HepG2 (cell line): ENCODE results near the gene ZNF771. TPM values are rescaled to one million over a fixed set of nuclear protein-coding genes. Genes with fewer than 3 reads are reported as not detected.
A peak's percentile ranks its signal among the peaks of the same experiment; 100 is the strongest.

Experiments used
- AHDC1 ChIP-seq: sonication (generic); formaldehyde crosslinking; IDR thresholded peaks from 2 replicates; pipeline ENCODE4 v1.5.1; 2020; ENCODE audit warnings: mild to moderate bottlenecking, missing genetic modification reagents, borderline replicate concordance
- CHCHD3 ChIP-seq: sonication (generic); formaldehyde crosslinking; IDR thresholded peaks from 2 replicates; pipeline ENCODE4 v1.8.0; 2022; ENCODE audit warnings: mild to moderate bottlenecking, missing genetic modification reagents, moderate library complexity
- CHD4 ChIP-seq: fragments of 200-600 bp; sonication (generic); IDR thresholded peaks from 2 replicates; pipeline ENCODE4 v1.7.0; 2017; ENCODE audit warnings: mild to moderate bottlenecking, low read length, borderline replicate concordance
- ELF4 ChIP-seq: sonication (generic); formaldehyde crosslinking; IDR thresholded peaks from 2 replicates; pipeline ENCODE4 v1.5.0; 2020; ENCODE audit warnings: missing genetic modification reagents, mild to moderate bottlenecking, moderate library complexity, borderline replicate concordance
- HOXA3 ChIP-seq: sonication (generic); formaldehyde crosslinking; IDR thresholded peaks from 2 replicates; pipeline ENCODE4 v1.5.0; 2020; ENCODE audit warnings: missing genetic modification reagents
- KMT2A ChIP-seq: sonication (generic); formaldehyde crosslinking; IDR thresholded peaks from 2 replicates; pipeline ENCODE4 v1.4.0; 2020; ENCODE audit warnings: missing genetic modification reagents
- POGZ ChIP-seq: sonication (generic); formaldehyde crosslinking; IDR thresholded peaks from 2 replicates; pipeline ENCODE4 v1.4.0; 2020; ENCODE audit warnings: mild to moderate bottlenecking, missing genetic modification reagents
- RAD51 ChIP-seq: fragments of 450-650 bp; IDR thresholded peaks from 2 replicates; pipeline ENCODE4 v1.6.1; 2016; ENCODE audit warnings: borderline replicate concordance
- RBFOX2 ChIP-seq: fragments of 200-400 bp; formaldehyde crosslinking; IDR thresholded peaks from 2 replicates; pipeline ENCODE4 v1.6.1; 2017; ENCODE audit warnings: low read depth, mild to moderate bottlenecking, low read length
- ZBTB39 ChIP-seq: sonication (generic); formaldehyde crosslinking; IDR thresholded peaks from 2 replicates; pipeline ENCODE4 v1.5.0; 2020; ENCODE audit warnings: missing genetic modification reagents
- ZNF17 ChIP-seq: sonication (generic); formaldehyde crosslinking; IDR thresholded peaks from 2 replicates; pipeline ENCODE4 v1.5.0; 2020; ENCODE audit warnings: mild to moderate bottlenecking, missing genetic modification reagents
- polyA plus RNA-seq, 8 experiments: library from polyadenylated mRNA; depleted of rRNA in 3 of 8; stranded (reverse) in 7 of 8; unstranded in 1 of 8; fragments of >200 nt; fragmentation: Illumina TruSeq in 4 of 8; extraction: Trizol in 4 of 8; gene quantifications; 2 replicates each; pipeline versions ENCODE4 v1.2.1 to v1.2.3, GENCODE V29; 2011 to 2016; ENCODE audit warnings: low read depth in 4 of 8, missing spikeins in 1 of 8, mixed read lengths in 1 of 8; ENCODE audit not compliant: insufficient read depth in 1 of 8
- total RNA-seq, 5 experiments: library from RNA; depleted of rRNA; stranded (reverse); fragments of >200 nt; fragmentation: Illumina TruSeq; extraction: Trizol; gene quantifications; 2 replicates each; pipeline ENCODE4 v1.2.3, GENCODE V29; 2016; ENCODE audit warnings: low read depth in 1 of 5
- TF ChIP-seq, protein P1 (sequence below): sonication (generic); formaldehyde crosslinking; IDR thresholded peaks from 2 replicates; pipeline ENCODE4 v1.4.0; 2020; ENCODE audit warnings: missing genetic modification reagents
- TF ChIP-seq, protein P2 (sequence below): sonication (generic); formaldehyde crosslinking; IDR thresholded peaks from 2 replicates; pipeline ENCODE4 v1.4.0; 2020; ENCODE audit warnings: missing genetic modification reagents, borderline replicate concordance
- TF ChIP-seq, protein P3 (sequence below): sonication (generic); formaldehyde crosslinking; IDR thresholded peaks from 2 replicates; pipeline ENCODE4 v1.9.0; 2021; ENCODE audit warnings: missing genetic modification reagents, borderline replicate concordance

The ZNF771 gene
- total and polyA plus RNA-seq, 2 of the 13 experiments (the other 11 are each of a cell fraction or from before 2014, with no cell fraction given), result 5.0 to 11.8 TPM

DNA sequence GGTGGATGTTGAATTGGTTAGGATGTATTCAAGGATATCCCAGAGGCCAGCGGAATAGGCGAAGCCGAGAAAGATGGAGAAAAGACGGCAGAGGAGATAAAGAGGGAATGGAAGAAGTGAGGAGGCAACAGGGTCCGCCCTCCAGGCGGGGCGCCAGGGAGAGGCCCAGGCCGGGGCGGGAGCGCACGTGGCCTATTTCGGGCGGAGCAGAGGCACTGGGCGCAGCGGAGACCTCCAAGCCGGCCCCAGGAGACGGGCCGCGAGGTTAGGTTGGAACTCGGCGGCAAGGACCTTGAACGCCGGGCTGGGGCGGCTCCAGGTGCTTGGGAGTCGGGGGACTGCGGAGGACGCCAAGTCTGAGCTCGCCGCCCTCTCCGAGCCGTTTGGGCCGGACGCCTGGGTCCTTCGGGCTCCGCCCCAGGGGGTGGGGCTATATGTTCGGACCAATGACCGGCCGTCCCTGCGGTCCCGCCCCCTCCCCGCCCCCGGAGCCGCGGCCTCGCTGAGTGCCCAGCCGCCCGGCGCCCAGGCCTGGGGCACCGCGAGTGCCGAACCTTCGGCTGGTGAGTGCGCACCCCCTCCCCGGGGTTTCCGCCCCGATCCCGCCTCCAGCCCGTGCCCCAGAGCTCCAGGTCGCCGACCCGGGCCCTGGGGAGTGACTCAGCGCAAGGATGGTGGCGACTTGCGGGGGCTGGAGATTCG is at the start of gene ZNF771 (continued):
- TF ChIP-seq, protein P1, sequence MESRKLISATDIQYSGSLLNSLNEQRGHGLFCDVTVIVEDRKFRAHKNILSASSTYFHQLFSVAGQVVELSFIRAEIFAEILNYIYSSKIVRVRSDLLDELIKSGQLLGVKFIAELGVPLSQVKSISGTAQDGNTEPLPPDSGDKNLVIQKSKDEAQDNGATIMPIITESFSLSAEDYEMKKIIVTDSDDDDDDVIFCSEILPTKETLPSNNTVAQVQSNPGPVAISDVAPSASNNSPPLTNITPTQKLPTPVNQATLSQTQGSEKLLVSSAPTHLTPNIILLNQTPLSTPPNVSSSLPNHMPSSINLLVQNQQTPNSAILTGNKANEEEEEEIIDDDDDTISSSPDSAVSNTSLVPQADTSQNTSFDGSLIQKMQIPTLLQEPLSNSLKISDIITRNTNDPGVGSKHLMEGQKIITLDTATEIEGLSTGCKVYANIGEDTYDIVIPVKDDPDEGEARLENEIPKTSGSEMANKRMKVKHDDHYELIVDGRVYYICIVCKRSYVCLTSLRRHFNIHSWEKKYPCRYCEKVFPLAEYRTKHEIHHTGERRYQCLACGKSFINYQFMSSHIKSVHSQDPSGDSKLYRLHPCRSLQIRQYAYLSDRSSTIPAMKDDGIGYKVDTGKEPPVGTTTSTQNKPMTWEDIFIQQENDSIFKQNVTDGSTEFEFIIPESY, result peak; percentile 7; the same call in 1 of the 2 replicates
- TF ChIP-seq RBFOX2 (peak; percentile 97), KMT2A (0 out of 2 replicates have a peak, but pooled peaks have one; percentile 43), RAD51 (0 out of 2 replicates have a peak, but pooled peaks have one; percentile 24), POGZ (CRISPR knock-in tag) (peak; percentile 81), ELF4 (0 out of 2 replicates have a peak, but pooled peaks have one; percentile 70), HOXA3 (peak; percentile 68), CHCHD3 (no peak), ZNF17 (CRISPR knock-in tag) (no peak), AHDC1 (CRISPR knock-in tag) (no peak; the same call in 1 of the 2 replicates), CHD4 (no peak), ZBTB39 (peak; percentile 95)
- TF ChIP-seq, protein P2, sequence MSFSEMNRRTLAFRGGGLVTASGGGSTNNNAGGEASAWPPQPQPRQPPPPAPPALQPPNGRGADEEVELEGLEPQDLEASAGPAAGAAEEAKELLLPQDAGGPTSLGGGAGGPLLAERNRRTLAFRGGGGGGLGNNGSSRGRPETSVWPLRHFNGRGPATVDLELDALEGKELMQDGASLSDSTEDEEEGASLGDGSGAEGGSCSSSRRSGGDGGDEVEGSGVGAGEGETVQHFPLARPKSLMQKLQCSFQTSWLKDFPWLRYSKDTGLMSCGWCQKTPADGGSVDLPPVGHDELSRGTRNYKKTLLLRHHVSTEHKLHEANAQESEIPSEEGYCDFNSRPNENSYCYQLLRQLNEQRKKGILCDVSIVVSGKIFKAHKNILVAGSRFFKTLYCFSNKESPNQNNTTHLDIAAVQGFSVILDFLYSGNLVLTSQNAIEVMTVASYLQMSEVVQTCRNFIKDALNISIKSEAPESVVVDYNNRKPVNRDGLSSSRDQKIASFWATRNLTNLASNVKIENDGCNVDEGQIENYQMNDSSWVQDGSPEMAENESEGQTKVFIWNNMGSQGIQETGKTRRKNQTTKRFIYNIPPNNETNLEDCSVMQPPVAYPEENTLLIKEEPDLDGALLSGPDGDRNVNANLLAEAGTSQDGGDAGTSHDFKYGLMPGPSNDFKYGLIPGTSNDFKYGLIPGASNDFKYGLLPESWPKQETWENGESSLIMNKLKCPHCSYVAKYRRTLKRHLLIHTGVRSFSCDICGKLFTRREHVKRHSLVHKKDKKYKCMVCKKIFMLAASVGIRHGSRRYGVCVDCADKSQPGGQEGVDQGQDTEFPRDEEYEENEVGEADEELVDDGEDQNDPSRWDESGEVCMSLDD, result no peak
- TF ChIP-seq, protein P3, sequence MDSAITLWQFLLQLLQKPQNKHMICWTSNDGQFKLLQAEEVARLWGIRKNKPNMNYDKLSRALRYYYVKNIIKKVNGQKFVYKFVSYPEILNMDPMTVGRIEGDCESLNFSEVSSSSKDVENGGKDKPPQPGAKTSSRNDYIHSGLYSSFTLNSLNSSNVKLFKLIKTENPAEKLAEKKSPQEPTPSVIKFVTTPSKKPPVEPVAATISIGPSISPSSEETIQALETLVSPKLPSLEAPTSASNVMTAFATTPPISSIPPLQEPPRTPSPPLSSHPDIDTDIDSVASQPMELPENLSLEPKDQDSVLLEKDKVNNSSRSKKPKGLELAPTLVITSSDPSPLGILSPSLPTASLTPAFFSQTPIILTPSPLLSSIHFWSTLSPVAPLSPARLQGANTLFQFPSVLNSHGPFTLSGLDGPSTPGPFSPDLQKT (CRISPR knock-in tag), result no peak
